ENCODE data around the gene AURKAIP1. TPM values are rescaled to one million over a fixed set of nuclear protein-coding genes. Genes with fewer than 3 reads are reported as not detected.
A peak's percentile ranks its signal among the peaks of the same experiment; 100 is the strongest.

Gene AURKAIP1
- total and polyA plus RNA-seq, 4 donors: 38.4 to 175 (median 97.7) TPM

DNA sequence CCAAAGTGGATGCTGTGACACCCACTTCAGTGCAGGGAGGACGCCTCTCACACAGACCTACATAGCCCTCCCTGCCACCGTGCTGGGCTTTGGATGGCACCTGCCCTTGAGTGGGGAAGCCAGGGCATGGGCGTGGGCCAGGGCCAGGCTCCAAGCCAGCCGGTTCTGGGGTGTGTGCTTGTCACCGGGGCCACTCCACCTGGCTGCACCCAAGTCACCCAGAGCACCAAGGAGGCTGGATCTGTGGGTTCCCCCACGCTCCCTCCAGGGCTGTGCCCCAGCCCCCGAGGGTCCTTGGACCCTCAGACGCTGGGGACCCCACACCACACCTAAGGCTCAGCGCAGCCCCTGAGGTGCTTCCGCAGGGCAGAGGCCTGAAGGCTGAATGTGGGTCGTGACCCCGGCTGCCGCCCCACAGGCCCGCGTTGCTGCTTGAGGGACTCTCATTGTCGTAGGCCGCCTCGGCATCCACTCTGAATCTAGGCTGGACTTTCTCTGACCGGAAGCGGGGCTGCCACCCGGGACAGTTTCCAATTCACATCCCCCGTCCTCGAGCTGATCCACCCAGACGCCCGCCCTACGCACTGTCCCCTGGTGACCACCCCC, 18.1 kb downstream of the AURKAIP1 start:
- Histone ChIP-seq H3K9ac (ENCODE audit: low read depth in 1 of 2, low read length in 2 of 2) (no peak overlapping the region), H3K27me3 (ENCODE audit: control insufficient read depth in 4 of 4, insufficient read depth in 4 of 4, low read length in 3 of 4) (peaks cover 0 to 2% (median 0%) of the 10 kb centered on the region in 4 donors), H3K9me3 (ENCODE audit: control insufficient read depth in 4 of 4, low read length in 3 of 4) (no peaks in the 10 kb centered on the region), H3K27ac (ENCODE audit: low read depth in 1 of 2, low read length in 2 of 2) (peak overlapping the region; percentile 11 to 44), H3K36me3 (ENCODE audit: control insufficient read depth in 4 of 4, insufficient read depth in 3 of 4, low read depth in 1 of 4, low read length in 3 of 4) (no peaks in the 10 kb centered on the region), H3K4me1 (ENCODE audit: control insufficient read depth in 4 of 4, insufficient read depth in 4 of 4, low read length in 3 of 4) (peaks cover 0 to 20% (median 4%) of the 10 kb centered on the region in 4 donors), H3K4me3 (ENCODE audit: low read depth in 1 of 3, low read length in 3 of 3) (no peak overlapping the region)
- WGBS: 68% methylated on average over 26 of the region's 26 CpGs
- DNase-seq (ENCODE audit: low spot score): no peak
- TF ChIP-seq JUND (IDR thresholded peaks at IDR 0.05): no peak
- TF ChIP-seq, protein P1, sequence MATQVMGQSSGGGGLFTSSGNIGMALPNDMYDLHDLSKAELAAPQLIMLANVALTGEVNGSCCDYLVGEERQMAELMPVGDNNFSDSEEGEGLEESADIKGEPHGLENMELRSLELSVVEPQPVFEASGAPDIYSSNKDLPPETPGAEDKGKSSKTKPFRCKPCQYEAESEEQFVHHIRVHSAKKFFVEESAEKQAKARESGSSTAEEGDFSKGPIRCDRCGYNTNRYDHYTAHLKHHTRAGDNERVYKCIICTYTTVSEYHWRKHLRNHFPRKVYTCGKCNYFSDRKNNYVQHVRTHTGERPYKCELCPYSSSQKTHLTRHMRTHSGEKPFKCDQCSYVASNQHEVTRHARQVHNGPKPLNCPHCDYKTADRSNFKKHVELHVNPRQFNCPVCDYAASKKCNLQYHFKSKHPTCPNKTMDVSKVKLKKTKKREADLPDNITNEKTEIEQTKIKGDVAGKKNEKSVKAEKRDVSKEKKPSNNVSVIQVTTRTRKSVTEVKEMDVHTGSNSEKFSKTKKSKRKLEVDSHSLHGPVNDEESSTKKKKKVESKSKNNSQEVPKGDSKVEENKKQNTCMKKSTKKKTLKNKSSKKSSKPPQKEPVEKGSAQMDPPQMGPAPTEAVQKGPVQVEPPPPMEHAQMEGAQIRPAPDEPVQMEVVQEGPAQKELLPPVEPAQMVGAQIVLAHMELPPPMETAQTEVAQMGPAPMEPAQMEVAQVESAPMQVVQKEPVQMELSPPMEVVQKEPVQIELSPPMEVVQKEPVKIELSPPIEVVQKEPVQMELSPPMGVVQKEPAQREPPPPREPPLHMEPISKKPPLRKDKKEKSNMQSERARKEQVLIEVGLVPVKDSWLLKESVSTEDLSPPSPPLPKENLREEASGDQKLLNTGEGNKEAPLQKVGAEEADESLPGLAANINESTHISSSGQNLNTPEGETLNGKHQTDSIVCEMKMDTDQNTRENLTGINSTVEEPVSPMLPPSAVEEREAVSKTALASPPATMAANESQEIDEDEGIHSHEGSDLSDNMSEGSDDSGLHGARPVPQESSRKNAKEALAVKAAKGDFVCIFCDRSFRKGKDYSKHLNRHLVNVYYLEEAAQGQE (IDR thresholded peaks at IDR 0.05): no peak
- no peak for TF ChIP-seq EGR1 (IDR thresholded peaks at IDR 0.05; ENCODE audit: low read depth in 2 of 2)
- TF ChIP-seq, protein P2, sequence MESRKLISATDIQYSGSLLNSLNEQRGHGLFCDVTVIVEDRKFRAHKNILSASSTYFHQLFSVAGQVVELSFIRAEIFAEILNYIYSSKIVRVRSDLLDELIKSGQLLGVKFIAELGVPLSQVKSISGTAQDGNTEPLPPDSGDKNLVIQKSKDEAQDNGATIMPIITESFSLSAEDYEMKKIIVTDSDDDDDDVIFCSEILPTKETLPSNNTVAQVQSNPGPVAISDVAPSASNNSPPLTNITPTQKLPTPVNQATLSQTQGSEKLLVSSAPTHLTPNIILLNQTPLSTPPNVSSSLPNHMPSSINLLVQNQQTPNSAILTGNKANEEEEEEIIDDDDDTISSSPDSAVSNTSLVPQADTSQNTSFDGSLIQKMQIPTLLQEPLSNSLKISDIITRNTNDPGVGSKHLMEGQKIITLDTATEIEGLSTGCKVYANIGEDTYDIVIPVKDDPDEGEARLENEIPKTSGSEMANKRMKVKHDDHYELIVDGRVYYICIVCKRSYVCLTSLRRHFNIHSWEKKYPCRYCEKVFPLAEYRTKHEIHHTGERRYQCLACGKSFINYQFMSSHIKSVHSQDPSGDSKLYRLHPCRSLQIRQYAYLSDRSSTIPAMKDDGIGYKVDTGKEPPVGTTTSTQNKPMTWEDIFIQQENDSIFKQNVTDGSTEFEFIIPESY (IDR thresholded peaks at IDR 0.05): no peak
- no peak for TF ChIP-seq YY1 (IDR thresholded peaks at IDR 0.05)
- TF ChIP-seq, protein P3, sequence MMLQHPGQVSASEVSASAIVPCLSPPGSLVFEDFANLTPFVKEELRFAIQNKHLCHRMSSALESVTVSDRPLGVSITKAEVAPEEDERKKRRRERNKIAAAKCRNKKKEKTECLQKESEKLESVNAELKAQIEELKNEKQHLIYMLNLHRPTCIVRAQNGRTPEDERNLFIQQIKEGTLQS (IDR thresholded peaks at IDR 0.05): no peak
- TF ChIP-seq, protein P4, sequence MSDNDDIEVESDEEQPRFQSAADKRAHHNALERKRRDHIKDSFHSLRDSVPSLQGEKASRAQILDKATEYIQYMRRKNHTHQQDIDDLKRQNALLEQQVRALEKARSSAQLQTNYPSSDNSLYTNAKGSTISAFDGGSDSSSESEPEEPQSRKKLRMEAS (IDR thresholded peaks at IDR 0.05): no peak
- TF ChIP-seq HNF4G (IDR thresholded peaks at IDR 0.05): no peak
- no peak for TF ChIP-seq SP1 (IDR thresholded peaks at IDR 0.05)
- TF ChIP-seq HNF4A (conservative IDR thresholded peaks at IDR 0.05): no peak

DNA sequence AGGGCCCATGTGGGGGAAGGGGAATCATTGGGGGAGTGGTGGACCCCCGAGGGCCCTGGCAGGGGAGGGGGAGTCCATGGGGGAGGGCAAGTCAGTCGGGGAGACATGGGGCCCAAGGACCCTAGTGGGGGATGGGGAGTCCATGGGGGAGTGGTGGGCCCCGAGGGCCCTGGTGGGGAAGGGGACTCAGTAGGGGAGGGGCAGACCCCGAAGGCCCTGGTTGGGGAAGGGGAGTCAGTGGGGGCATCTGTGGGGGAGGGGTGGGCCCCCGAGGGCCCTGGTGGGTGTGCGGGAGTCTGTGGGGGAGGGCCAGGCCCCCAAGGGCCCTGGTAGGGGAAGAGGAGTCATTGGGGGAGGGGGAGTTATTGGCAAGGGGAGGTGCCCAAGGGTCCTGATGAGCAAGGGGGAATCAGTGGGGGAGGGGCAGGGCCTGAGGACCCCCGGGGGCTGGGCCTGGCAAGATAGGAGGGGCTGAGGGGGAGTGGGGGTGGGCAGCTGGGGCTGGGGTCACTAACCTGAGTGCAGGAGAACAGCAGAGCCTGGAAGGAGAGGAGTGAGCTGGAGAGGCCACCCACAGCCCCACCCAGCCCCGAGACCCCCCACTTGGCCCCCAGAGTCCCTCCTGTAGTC, 18.7 kb downstream of the AURKAIP1 start:
- no peak for DNase-seq (ENCODE audit: low spot score)
- no peak overlapping the region for H3K27ac ChIP-seq (ENCODE audit: low read depth in 1 of 2, low read length in 2 of 2)
- H3K9ac ChIP-seq (ENCODE audit: low read depth in 1 of 2, low read length in 2 of 2): no peak overlapping the region

DNA sequence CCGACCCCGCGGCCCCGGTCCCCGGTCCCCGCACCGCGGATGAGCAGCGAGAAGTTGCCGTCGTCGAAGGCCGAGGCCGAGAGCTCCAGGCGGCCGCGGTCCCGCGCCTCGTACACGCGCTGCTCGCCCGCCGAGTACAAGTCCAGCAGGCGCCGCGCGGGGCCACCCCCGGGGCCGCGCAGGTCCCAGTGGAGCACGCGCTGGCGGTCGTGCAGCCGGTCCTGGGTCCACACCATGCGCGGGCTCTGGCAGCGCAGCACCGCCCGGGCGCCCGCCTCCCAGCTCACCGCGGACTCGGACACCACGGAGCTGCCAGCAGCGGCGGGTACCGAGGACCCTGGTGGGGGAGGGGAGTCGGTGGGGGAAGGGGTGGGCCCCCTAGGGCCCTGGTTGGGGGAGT, 19.6 kb downstream of the AURKAIP1 start:
- no peak overlapping the region for H3K9ac ChIP-seq (ENCODE audit: low read depth in 1 of 2, low read length in 2 of 2)
- no peaks in the 10 kb centered on the region for H3K36me3 ChIP-seq (ENCODE audit: control insufficient read depth in 4 of 4, insufficient read depth in 3 of 4, low read depth in 1 of 4, low read length in 3 of 4)
- H3K4me3 ChIP-seq (ENCODE audit: low read depth in 1 of 3, low read length in 3 of 3): peak overlapping the region in 1 of 3 donors; percentile 17
- 4% methylated on average over 52 of the region's 52 CpGs for WGBS
- peaks cover 0 to 2% (median 0%) of the 10 kb centered on the region in 4 donors for H3K27me3 ChIP-seq (ENCODE audit: control insufficient read depth in 4 of 4, insufficient read depth in 4 of 4, low read length in 3 of 4)
- no peaks in the 10 kb centered on the region for H3K9me3 ChIP-seq (ENCODE audit: control insufficient read depth in 4 of 4, low read length in 3 of 4)
- no peak for DNase-seq (ENCODE audit: low spot score)
- no peak overlapping the region for H3K27ac ChIP-seq (ENCODE audit: low read depth in 1 of 2, low read length in 2 of 2)
- peaks cover 0 to 25% (median 4%) of the 10 kb centered on the region in 4 donors for H3K4me1 ChIP-seq (ENCODE audit: control insufficient read depth in 4 of 4, insufficient read depth in 4 of 4, low read length in 3 of 4)
- no peak for TF ChIP-seq RXRA (IDR thresholded peaks at IDR 0.05)
- TF ChIP-seq SP1 (IDR thresholded peaks at IDR 0.05): no peak
- TF ChIP-seq, protein P3 (IDR thresholded peaks at IDR 0.05): no peak
- TF ChIP-seq EGR1 (IDR thresholded peaks at IDR 0.05; ENCODE audit: low read depth in 2 of 2): no peak
- TF ChIP-seq, protein P1 (IDR thresholded peaks at IDR 0.05): no peak
- TF ChIP-seq FOXA1 (IDR thresholded peaks at IDR 0.05): no peak
- no peak for TF ChIP-seq HNF4A (conservative IDR thresholded peaks at IDR 0.05)
- no peak for TF ChIP-seq HNF4G (IDR thresholded peaks at IDR 0.05)
- TF ChIP-seq, protein P4 (IDR thresholded peaks at IDR 0.05): no peak
- TF ChIP-seq YY1 (IDR thresholded peaks at IDR 0.05): no peak
- TF ChIP-seq FOXA2 (IDR thresholded peaks at IDR 0.05): no peak
- no peak for TF ChIP-seq NR2F2 (IDR thresholded peaks at IDR 0.05)
- no peak for TF ChIP-seq JUND (IDR thresholded peaks at IDR 0.05)
- no peak for TF ChIP-seq TAF1 (conservative IDR thresholded peaks at IDR 0.05)

More for the DNA sequence above, 18.7 kb downstream of the AURKAIP1 start:
- TF ChIP-seq TAF1 (conservative IDR thresholded peaks at IDR 0.05): no peak
- H3K27me3 ChIP-seq (ENCODE audit: control insufficient read depth in 4 of 4, insufficient read depth in 4 of 4, low read length in 3 of 4): peaks cover 0 to 2% (median 0%) of the 10 kb centered on the region in 4 donors
- peaks cover 0 to 25% (median 4%) of the 10 kb centered on the region in 4 donors for H3K4me1 ChIP-seq (ENCODE audit: control insufficient read depth in 4 of 4, insufficient read depth in 4 of 4, low read length in 3 of 4)
- no peak overlapping the region for H3K4me3 ChIP-seq (ENCODE audit: low read depth in 1 of 3, low read length in 3 of 3)
- H3K36me3 ChIP-seq (ENCODE audit: control insufficient read depth in 4 of 4, insufficient read depth in 3 of 4, low read depth in 1 of 4, low read length in 3 of 4): no peaks in the 10 kb centered on the region
- WGBS: 55% methylated on average over 8 of the region's 8 CpGs
- no peaks in the 10 kb centered on the region for H3K9me3 ChIP-seq (ENCODE audit: control insufficient read depth in 4 of 4, low read length in 3 of 4)

Measured in liver (tissue), 9 donors.